HG02981 (cell line): ENCODE data around the gene TBX6.
"Not testable (repeated sequence)": the region's sequence is repeated elsewhere in the genome, so short reads cannot be mapped to it uniquely, and the experiment has no call there.

Experiments
- ATAC-seq: cut with Tn5 transposase; IDR thresholded peaks from one replicate; pipeline ENCODE4 v1.9.1; 2021; ENCODE audit warnings: mild to moderate bottlenecking, moderate library complexity; ENCODE audit not compliant: unreplicated experiment

Gene TBX6

GRCh38 chr16:30066761-30067583 is 24.8 kb downstream of the TBX6 start:
- ATAC-seq, result no peak

- ATAC-seq, result no peak
Observed at GRCh38 chr16:30065943-30066760, 25.6 kb downstream of the TBX6 start.

GRCh38 chr16:30065102-30065942 is 26.4 kb downstream of the TBX6 start, which contains the start of gene ALDOA:
ALDOA (plus strand) TSS chr16:30065760; CDS start chr16:30066898, 1,138 bp downstream.
- ATAC-seq, result peak; percentile 82

GRCh38 chr16:30064729-30065101 is 27.0 kb downstream of the TBX6 start:
- no peak for ATAC-seq

GRCh38 chr16:30063893-30064728 is 27.6 kb downstream of the TBX6 start:
- no peak for ATAC-seq

GRCh38 chr16:30063278-30063892 is 28.3 kb downstream of the TBX6 start:
- ATAC-seq, result no peak

GRCh38 chr16:30060836-30061554 is 30.7 kb downstream of the TBX6 start:
- ATAC-seq, result no peak

- ATAC-seq, result no peak
Observed at GRCh38 chr16:30060346-30060745, 31.4 kb downstream of the TBX6 start.

- no peak for ATAC-seq
Observed at GRCh38 chr16:30054959-30055553, 36.7 kb downstream of the TBX6 start.

GRCh38 chr16:30054451-30054850 is 37.3 kb downstream of the TBX6 start:
- ATAC-seq, result no peak

- no peak for ATAC-seq
Observed at GRCh38 chr16:30053376-30054015, 38.2 kb downstream of the TBX6 start.

GRCh38 chr16:30052671-30053372 is 38.9 kb downstream of the TBX6 start:
- ATAC-seq, result peak; percentile 50

- no peak for ATAC-seq
Observed at GRCh38 chr16:30051518-30051917, 40.2 kb downstream of the TBX6 start.

- ATAC-seq, result no peak
Observed at GRCh38 chr16:30049871-30050270, 41.9 kb downstream of the TBX6 start.

GRCh38 chr16:30046588-30046987 is 45.1 kb downstream of the TBX6 start:
- no peak for ATAC-seq

GRCh38 chr16:30046178-30046577 is 45.5 kb downstream of the TBX6 start:
- ATAC-seq, result no peak

GRCh38 chr16:30041841-30042240 is 49.9 kb downstream of the TBX6 start:
- ATAC-seq, result no peak

GRCh38 chr16:30040690-30041089 is 51.0 kb downstream of the TBX6 start:
- not testable (repeated sequence) for ATAC-seq
